ENCODE data around the gene RUFY3. TPM values are rescaled to one million over a fixed set of nuclear protein-coding genes. Genes with fewer than 3 reads are reported as not detected.
A peak's percentile ranks its signal among the peaks of the same experiment; 100 is the strongest.

Gene RUFY3
- total RNA-seq, 1 experiment from 2014 or later = 32.9 TPM

DNA sequence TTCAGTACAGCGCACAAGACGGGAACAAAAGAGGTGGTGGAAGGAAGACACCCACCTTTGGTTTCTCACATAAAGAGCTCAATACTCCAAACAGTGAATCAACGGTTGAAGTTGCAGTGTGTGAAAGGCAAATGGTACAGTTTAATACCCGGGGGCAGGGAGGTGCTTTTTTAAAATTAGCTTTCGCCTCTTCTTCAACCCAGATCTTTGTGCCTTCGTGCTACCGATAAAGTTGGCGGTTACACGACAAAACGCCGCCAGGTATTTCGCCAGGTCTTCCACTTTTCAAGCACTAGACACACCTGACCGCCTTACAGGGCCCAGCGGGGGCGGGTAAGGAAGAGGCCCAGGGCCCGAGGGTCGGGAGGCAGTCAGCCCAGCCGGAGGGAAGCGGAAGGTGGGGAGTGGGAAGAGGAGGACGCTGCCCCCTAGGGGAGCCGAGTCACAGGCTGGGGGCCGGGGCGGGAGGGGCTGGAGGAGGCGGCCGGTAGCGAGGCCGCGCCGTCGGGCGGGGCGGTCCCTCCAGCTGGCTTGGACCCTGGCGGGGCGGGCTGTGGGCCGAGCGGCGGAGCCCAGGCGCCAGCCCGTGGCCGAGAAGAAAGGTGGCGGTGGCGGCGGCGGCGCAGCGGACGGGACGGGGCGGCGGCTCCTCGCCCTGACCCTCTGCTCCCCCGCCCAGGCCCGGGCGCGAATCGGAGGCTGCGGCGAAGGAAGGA, 17.4 kb upstream of the RUFY3 start (continued):
- peak in 2 of 3 experiments; percentile 37 to 44; a peak in 3 of 6 replicates for TF ChIP-seq CTCF (IDR thresholded peaks at IDR 0.05 in 2 of 3, conservative IDR thresholded peaks at IDR 0.05 in 1 of 3; ENCODE audit: borderline replicate concordance in 1 of 3, insufficient read depth in 1 of 3, low read depth in 2 of 3, low read length in 2 of 3)
- TF ChIP-seq FOSL1 (IDR thresholded peaks at IDR 0.05; ENCODE audit: low read depth) = no peak; the same call in 1 of the 2 replicates
- no peak for TF ChIP-seq ELF1 (IDR thresholded peaks at IDR 0.05; ENCODE audit: borderline replicate concordance, low read depth)

GRCh38 chr4:70704931-70705182, 16.9 kb upstream of the RUFY3 start:
- RAD21 ChIA-PET (ENCODE audit: low non-redundant PET in 1 of 2, low total read pairs in 2 of 2, uncharacterized antibody in 2 of 2, unreplicated experiment in 2 of 2) = no interaction called here
- no peaks in the 10 kb centered on the region for H3K27me3 ChIP-seq (ENCODE audit: insufficient read depth, low read length)
- intact Hi-C loops (cut with micrococcal nuclease) = loop anchor here (2.0 kb wide), 1 partner anchor 16 kb away; the partner anchor contains the start of gene UTP3
- BruUV-seq (replicated peaks) = no TSS peak
- peak overlapping the region; percentile 64 to 70 for H3K4me3 ChIP-seq (replicated peaks in 1 of 2; ENCODE audit: low read depth in 1 of 2, low read length in 2 of 2)
- H3K9ac ChIP-seq (ENCODE audit: low read length) = peak overlapping the region; percentile 77
- peaks cover 34% of the 10 kb centered on the region for H3K79me2 ChIP-seq (ENCODE audit: insufficient read depth, low read length)
- CTCF ChIA-PET = interaction anchor here (1.3 kb wide), 1 partner anchor 13 kb away, joined by 5 read pairs; no protein-coding TSS in a partner anchor
- H3K9me2 ChIP-seq (ENCODE audit: insufficient read depth) = no peaks in the 10 kb centered on the region
- peak; percentile 48 for ATAC-seq
- peaks cover 19 to 27% of the 10 kb centered on the region in 2 experiments for H3K4me1 ChIP-seq (ENCODE audit: control insufficient read depth in 1 of 2, insufficient read depth in 2 of 2, low read length in 2 of 2)
- POLR2A ChIA-PET = interaction anchor here (1.3 to 2.1 kb wide), 3 partner anchors 12 to 120 kb away, joined by 3 to 11 read pairs (median 3); no protein-coding TSS in a partner anchor
- no peaks in the 10 kb centered on the region for H3K36me3 ChIP-seq (ENCODE audit: control insufficient read depth in 1 of 2, insufficient read depth in 2 of 2, low read length in 2 of 2)
- H2AFZ ChIP-seq (ENCODE audit: low read depth, low read length, poor library complexity, severe bottlenecking) = no peak overlapping the region
- H3K9me3 ChIP-seq (ENCODE audit: control insufficient read depth in 1 of 2, insufficient read depth in 1 of 2, low read depth in 1 of 2, low read length in 2 of 2) = no peaks in the 10 kb centered on the region
- no peaks in the 10 kb centered on the region for H4K20me1 ChIP-seq (ENCODE audit: insufficient read depth)
- peak overlapping the region; percentile 79 for H3K4me2 ChIP-seq (ENCODE audit: low read length)
- DNase-seq (ENCODE audit: low read depth, low spot score) = no peak
- H3K27ac ChIP-seq (ENCODE audit: low read depth, low read length) = peak overlapping the region; percentile 95
- TF ChIP-seq EZH2phosphoT487 (IDR thresholded peaks at IDR 0.05; ENCODE audit: borderline replicate concordance) = no peak
- TF ChIP-seq CTCF (IDR thresholded peaks at IDR 0.05 in 2 of 3, conservative IDR thresholded peaks at IDR 0.05 in 1 of 3; ENCODE audit: borderline replicate concordance in 1 of 3, insufficient read depth in 1 of 3, low read depth in 2 of 3, low read length in 2 of 3) = no peak
- TF ChIP-seq YY1 (IDR thresholded peaks at IDR 0.05; ENCODE audit: extremely low read depth, insufficient replicate concordance, low read depth, low read length) = no peak
- TF ChIP-seq FOSL1 (IDR thresholded peaks at IDR 0.05; ENCODE audit: low read depth) = no peak
- TF ChIP-seq ATF3 (IDR thresholded peaks at IDR 0.05) = no peak
- no peak for TF ChIP-seq CBX3 (IDR thresholded peaks at IDR 0.05; ENCODE audit: low read depth)
- TF ChIP-seq SIN3A (IDR thresholded peaks at IDR 0.05; ENCODE audit: low read depth) = no peak
- TF ChIP-seq, protein P1, sequence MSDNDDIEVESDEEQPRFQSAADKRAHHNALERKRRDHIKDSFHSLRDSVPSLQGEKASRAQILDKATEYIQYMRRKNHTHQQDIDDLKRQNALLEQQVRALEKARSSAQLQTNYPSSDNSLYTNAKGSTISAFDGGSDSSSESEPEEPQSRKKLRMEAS (IDR thresholded peaks at IDR 0.05) = no peak
- no peak for TF ChIP-seq SP1 (IDR thresholded peaks at IDR 0.05; ENCODE audit: low read depth)
- no peak for TF ChIP-seq CEBPB (IDR thresholded peaks at IDR 0.05; ENCODE audit: low read depth)
- no peak for TF ChIP-seq JUND (IDR thresholded peaks at IDR 0.05)
- TF ChIP-seq POLR2AphosphoS5 (IDR thresholded peaks at IDR 0.05; ENCODE audit: low read depth, low read length) = no peak
- TF ChIP-seq REST (IDR thresholded peaks at IDR 0.05; ENCODE audit: low read depth) = no peak
- no peak for TF ChIP-seq SRF (IDR thresholded peaks at IDR 0.05; ENCODE audit: low read depth)
- TF ChIP-seq EZH2 (IDR thresholded peaks at IDR 0.05) = no peak

Measured in HCT116 (cell line).